Activated CD8-positive, alpha-beta memory T cell treated with anti-CD3 and anti-CD28 coated beads for 1 hour (primary cell): ENCODE results near the gene CIAPIN1.

Experiments
- DNase-seq, 2 donors: peaks; one replicate each; pipeline ENCODE4 v3.0.0-alpha.2; 2020; ENCODE audit warnings: low read depth in 1 of 2; ENCODE audit errors: extremely low read depth in 1 of 2

CIAPIN1 gene

GRCh38 chr16:57447186-57447962 is at the start of gene CIAPIN1, which contains the start of gene COQ9:
Gene CIAPIN1 (minus strand): TSS chr16:57447385. CDS start chr16:57440928, 6,457 bp downstream.
Gene COQ9 (plus strand): TSS chr16:57447479. CDS start chr16:57447506, 27 bp downstream.
- peak; percentile 76 to 88 for DNase-seq

- DNase-seq, result no peak
Measured at GRCh38 chr16:57493767-57494166, 46.6 kb upstream of the CIAPIN1 start.

- DNase-seq, result no peak
Measured at GRCh38 chr16:57489229-57489628, 42.0 kb upstream of the CIAPIN1 start.

- no peak for DNase-seq
Measured at GRCh38 chr16:57486858-57487834, 40.0 kb upstream of the CIAPIN1 start.

- peak; percentile 25 to 75 for DNase-seq
Measured at GRCh38 chr16:57485916-57486857, 39.0 kb upstream of the CIAPIN1 start, which contains the start of gene DOK4. Gene DOK4 (minus strand): TSS chr16:57486493. CDS start chr16:57479507, 6,986 bp downstream.

- no peak for DNase-seq
Measured at GRCh38 chr16:57485091-57485915, 38.1 kb upstream of the CIAPIN1 start.

- no peak for DNase-seq
Measured at GRCh38 chr16:57484515-57485005, 37.4 kb upstream of the CIAPIN1 start.

GRCh38 chr16:57483725-57484514 is 36.7 kb upstream of the CIAPIN1 start:
- no peak for DNase-seq

GRCh38 chr16:57482845-57483545 is 35.8 kb upstream of the CIAPIN1 start:
- no peak for DNase-seq

GRCh38 chr16:57481421-57481820 is 34.2 kb upstream of the CIAPIN1 start:
- no peak for DNase-seq

- no peak for DNase-seq
Measured at GRCh38 chr16:57480754-57481230, 33.6 kb upstream of the CIAPIN1 start.

GRCh38 chr16:57479976-57480753 is 33.0 kb upstream of the CIAPIN1 start:
- DNase-seq, result no peak

- DNase-seq, result no peak
Measured at GRCh38 chr16:57479205-57479975, 32.2 kb upstream of the CIAPIN1 start.

- no peak for DNase-seq
Measured at GRCh38 chr16:57478396-57479204, 31.4 kb upstream of the CIAPIN1 start.

- DNase-seq, result no peak
Measured at GRCh38 chr16:57477531-57478202, 30.5 kb upstream of the CIAPIN1 start.
